ENCODE results near the gene IMMP2L. TPM values are rescaled to one million over a fixed set of nuclear protein-coding genes. Genes with fewer than 3 reads are reported as not detected.

The IMMP2L gene
- total and polyA plus RNA-seq, 2 of the 8 experiments (the other 6 are each of a cell fraction or from before 2014, with no cell fraction given) = 2.3 to 10.1 TPM

GRCh38 chr7:111541067-111541466, 21.2 kb downstream of the IMMP2L start:
- Histone ChIP-seq H3K27ac (ENCODE audit: low read depth, low read length) (no peak overlapping the region), H3K79me2 (ENCODE audit: control insufficient read depth in 1 of 2, insufficient read depth in 2 of 2, low read length in 2 of 2) (no peaks in the 10 kb centered on the region), H2BK12ac (ENCODE audit: low read depth, low read length) (no peak overlapping the region), H2BK120ac (replicated peaks; ENCODE audit: low read depth, low read length) (no peak overlapping the region), H3K23ac (ENCODE audit: insufficient read length) (no peak overlapping the region), H3K56ac (replicated peaks; ENCODE audit: insufficient read length, low read depth, low read length) (no peak overlapping the region), H3K27me3 (replicated peaks in 1 of 4; ENCODE audit: control insufficient read depth in 3 of 4, extremely low read depth in 1 of 4, insufficient read depth in 3 of 4, low read length in 3 of 4) (no peaks in the 10 kb centered on the region), H2BK15ac (ENCODE audit: low read length) (no peak overlapping the region), H4K5ac (ENCODE audit: insufficient read length, low read depth, low read length) (no peak overlapping the region), H3K9me3 (ENCODE audit: insufficient read depth in 2 of 2, low read depth in 1 of 2, low read length in 1 of 2) (no peaks in the 10 kb centered on the region), H3K36me3 (ENCODE audit: control insufficient read depth in 2 of 4, insufficient read depth in 4 of 4, low read length in 3 of 4) (no peaks in the 10 kb centered on the region), H4K20me1 (replicated peaks in 1 of 2; ENCODE audit: control insufficient read depth in 1 of 2, insufficient read depth in 2 of 2, low read length in 2 of 2) (no peaks in the 10 kb centered on the region), H2AFZ (ENCODE audit: low read length) (no peak overlapping the region), H4K8ac (ENCODE audit: extremely low read depth, insufficient read depth, low read length) (no peak overlapping the region), H2AK5ac (ENCODE audit: low read depth, low read length) (no peak overlapping the region), H3K79me1 (ENCODE audit: low read depth, low read length) (no peaks in the 10 kb centered on the region), H2BK20ac (ENCODE audit: low read length) (no peak overlapping the region), H3K4ac (replicated peaks; ENCODE audit: insufficient read length, low read depth, low read length) (no peak overlapping the region), H4K91ac (replicated peaks; ENCODE audit: insufficient read length, low read length) (no peak overlapping the region), H3K14ac (ENCODE audit: insufficient read length) (no peak overlapping the region), H3K18ac (ENCODE audit: extremely low read depth, low read length) (no peak overlapping the region), H3K4me3 (ENCODE audit: extremely low read depth in 1 of 4, insufficient read depth in 2 of 4, low read depth in 3 of 4, low read length in 4 of 4) (no peak overlapping the region), H3K4me2 (ENCODE audit: insufficient read depth in 1 of 2, low read depth in 2 of 2, low read length in 2 of 2) (no peak overlapping the region), H3K4me1 (replicated peaks in 1 of 4; ENCODE audit: control insufficient read depth in 3 of 4, insufficient read depth in 4 of 4, low read length in 3 of 4) (no peaks in the 10 kb centered on the region), H3K23me2 (ENCODE audit: low read depth, low read length) (no peaks in the 10 kb centered on the region), H2BK5ac (ENCODE audit: low read depth, low read length) (no peak overlapping the region), H3K9ac (replicated peaks in 1 of 4; ENCODE audit: extremely low read depth in 1 of 4, low read depth in 3 of 4, low read length in 3 of 4) (no peak overlapping the region)
- TF ChIP-seq RXRA (IDR thresholded peaks at IDR 0.05; ENCODE audit: insufficient read depth, low read depth, low read length) (no peak), BRCA1 (IDR thresholded peaks at IDR 0.05; ENCODE audit: low read depth, low read length) (no peak), RAD21 (IDR thresholded peaks at IDR 0.05 in 1 of 2, conservative IDR thresholded peaks at IDR 0.05 in 1 of 2; ENCODE audit: low read depth in 2 of 2, low read length in 2 of 2) (no peak), SRF (IDR thresholded peaks at IDR 0.05; ENCODE audit: low read depth, low read length) (no peak), TEAD4 (IDR thresholded peaks at IDR 0.05; ENCODE audit: low read depth, low read length) (no peak), MAX (IDR thresholded peaks at IDR 0.05) (no peak), RBBP5 (IDR thresholded peaks at IDR 0.05; ENCODE audit: borderline replicate concordance, low read depth, low read length) (no peak), FOSL1 (IDR thresholded peaks at IDR 0.05; ENCODE audit: insufficient read depth, low read depth, low read length) (no peak), CTBP2 (IDR thresholded peaks at IDR 0.05; ENCODE audit: borderline replicate concordance, insufficient read depth, insufficient read length, low read length) (no peak), CHD2 (IDR thresholded peaks at IDR 0.05; ENCODE audit: low read length) (no peak)
- DNase-seq (ENCODE audit: low read depth in 1 of 2, low spot score in 2 of 2) (no peak), FAIRE-seq (no peak)
- WGBS, 2 experiments (ENCODE audit: extremely low coverage in 1 of 2, insufficient coverage in 1 of 2, insufficient read length in 1 of 2, insufficient replicate concordance in 2 of 2, low coverage in 1 of 2, low lambda C conversion rate in 2 of 2, missing lambda C conversion rate in 1 of 2) = 100% methylated on average over 2 of the region's 2 CpGs; no CpG with 5 or more reads in 1 of the 2 experiments
- ChIA-PET POLR2A (ENCODE audit: partially characterized antibody) (no interaction called here), CTCF (ENCODE audit: partially characterized antibody) (no interaction called here)

Measured in H1 (cell line).